Raji (cell line): Measurements from ENCODE around the gene MED12L.

Experiments used
- POLR2A ChIP-seq: IDR thresholded peaks from 2 replicates; pipeline ENCODE4 v1.6.1; 2011; ENCODE audit warnings: low read depth, low read length, control low read depth; ENCODE audit not compliant: insufficient read depth

Gene MED12L

GRCh38 chr3:151205482-151205881 lies 120.0 kb downstream of the MED12L start:
- no peak for TF ChIP-seq POLR2A

- TF ChIP-seq POLR2A = no peak
These were observed 120.7 kb downstream of the MED12L start for GRCh38 chr3:151206201-151206600.

DNA sequence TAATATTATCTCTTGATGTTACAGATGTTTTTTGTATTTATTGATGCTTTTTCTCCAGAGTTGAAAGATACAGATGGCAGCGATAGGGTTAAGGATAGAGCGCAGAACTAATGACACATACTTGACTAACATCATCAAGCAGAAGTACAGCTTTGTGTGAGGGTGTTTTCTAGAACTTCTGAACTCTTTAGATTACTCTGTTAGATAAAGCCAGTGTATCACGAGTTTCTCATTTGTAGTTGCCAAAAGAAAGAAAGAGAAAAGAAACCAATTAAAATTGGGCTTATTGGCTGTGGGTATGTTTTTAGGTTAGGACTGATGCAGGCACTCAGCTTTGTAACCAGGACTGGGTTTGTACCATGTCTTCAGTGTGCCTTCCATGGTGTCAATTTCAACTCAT lies 124.2 kb downstream of the MED12L start:
- no peak for TF ChIP-seq POLR2A

- TF ChIP-seq POLR2A = no peak
These were observed 125.4 kb downstream of the MED12L start for GRCh38 chr3:151210676-151211381.

DNA sequence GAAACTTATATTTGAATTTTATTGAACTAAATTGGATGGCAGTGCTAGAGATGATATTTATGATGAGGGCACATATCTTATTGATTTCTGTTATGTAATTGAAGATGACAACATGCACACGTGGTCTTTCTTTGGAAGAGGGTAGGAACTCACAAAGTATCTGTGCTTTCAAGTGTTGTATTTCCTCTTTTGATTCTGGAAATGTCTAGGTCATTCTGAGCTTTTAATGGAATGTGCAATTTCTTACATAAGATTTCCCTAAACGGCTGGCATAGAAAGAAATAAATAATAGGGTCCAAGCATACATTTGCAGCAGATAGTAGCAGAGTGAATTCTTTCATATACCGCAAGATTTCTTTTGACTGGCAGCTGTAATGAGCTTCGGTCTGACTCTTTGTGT lies 127.7 kb downstream of the MED12L start:
- TF ChIP-seq POLR2A = no peak

DNA sequence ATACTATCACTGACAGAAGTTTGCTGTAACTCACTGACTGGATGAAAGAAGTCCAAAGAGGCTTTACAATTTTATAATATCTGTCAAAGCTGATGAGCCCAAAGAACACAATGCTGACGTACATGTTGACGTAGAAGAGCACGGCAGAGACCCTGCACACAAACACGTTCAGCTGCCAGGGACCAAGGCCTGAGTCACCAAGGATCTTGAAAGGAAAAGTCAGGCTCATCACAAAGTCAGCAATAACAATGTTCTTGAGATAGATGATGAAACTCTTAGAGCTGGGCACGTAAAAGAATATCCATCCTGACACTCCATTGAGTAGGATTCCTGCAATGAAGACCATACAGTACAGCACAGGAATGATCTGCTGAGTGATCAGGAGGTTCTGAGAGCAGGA lies 128.4 kb downstream of the MED12L start:
- TF ChIP-seq POLR2A = no peak

DNA sequence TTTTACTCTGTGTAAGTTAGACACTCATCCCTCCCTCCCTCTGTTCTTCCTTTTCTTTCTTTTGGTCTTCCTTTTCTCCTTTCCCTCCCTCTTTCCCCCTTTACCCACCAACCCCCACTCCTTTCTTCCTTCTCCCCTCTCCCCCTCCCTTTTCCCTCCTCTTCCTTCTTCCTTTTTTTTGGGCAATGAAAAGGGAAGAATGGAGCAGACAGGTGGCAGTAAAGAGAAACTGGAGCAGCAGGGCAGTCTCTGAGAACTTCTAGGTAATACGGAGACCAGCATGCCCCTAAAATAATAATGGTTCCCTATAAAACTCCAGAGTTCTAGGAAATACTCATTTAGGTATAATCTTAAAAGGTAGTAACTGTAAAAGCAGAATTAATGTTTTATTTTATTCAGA lies 129.0 kb downstream of the MED12L start:
- no peak for TF ChIP-seq POLR2A

DNA sequence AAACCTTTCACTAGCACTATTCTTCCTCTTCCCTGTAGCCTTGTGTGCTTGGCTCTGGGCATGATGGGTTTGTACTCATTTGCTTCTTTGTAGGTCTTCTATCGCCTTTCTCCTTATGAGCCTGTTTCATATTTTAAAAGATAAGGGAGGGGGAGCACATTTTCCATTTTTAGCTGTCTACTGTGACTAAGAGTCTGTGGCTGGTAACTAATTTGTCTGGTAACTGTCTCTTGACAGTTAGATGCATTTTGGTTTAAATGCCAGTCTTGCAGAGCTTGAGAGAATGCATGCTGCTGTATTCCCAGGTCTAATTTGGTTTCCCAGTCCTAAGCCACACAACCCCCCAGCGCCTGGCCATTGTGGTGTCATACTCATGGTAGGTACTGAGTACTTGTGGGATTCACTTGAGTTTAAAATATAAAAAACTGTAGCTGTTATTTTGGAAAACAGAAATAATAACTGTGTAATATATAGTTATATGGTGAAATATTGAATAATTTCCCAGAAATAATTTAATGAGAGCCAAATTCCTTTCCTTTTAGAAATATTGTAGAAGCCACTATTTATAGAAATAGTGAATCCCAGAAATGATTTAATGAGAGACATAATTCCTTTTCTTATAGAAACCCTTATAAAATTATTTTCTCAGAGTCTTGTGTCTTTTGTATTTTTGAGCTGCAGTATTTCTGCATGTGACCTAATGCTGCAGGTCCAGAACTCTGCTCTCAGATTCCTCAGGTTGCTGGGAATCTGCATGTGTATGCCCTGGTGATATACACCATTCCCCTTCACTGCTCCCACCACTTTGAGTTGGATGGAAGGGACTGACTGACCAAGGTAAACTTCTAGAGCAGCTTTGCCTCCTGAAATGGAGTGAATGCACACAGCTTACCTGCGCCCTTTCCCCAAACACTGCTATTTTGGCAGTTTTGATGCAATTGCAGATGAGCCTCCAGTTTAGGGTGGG lies 131.5 kb downstream of the MED12L start:
- no peak for TF ChIP-seq POLR2A

GRCh38 chr3:151218136-151218535 lies 132.7 kb downstream of the MED12L start:
- TF ChIP-seq POLR2A = no peak

DNA sequence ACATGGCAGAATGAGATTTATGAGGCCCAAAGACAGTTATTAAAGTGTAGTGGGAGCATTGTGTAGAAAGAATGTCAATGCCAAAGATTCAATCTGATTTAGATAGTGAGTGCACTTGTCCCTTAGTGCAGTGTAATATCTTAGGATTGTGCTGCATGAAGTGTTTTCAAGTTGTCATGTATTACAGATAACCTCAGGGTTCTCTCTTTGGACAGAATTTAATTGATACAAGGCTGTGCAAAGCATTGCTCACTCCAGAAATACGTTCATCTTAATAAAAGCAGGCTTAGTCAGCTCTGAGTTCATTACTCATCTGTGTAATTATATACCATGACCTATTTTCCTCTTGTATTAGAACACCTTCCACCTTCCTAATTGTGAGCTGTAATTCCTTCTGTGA lies 133.6 kb downstream of the MED12L start:
- TF ChIP-seq POLR2A = no peak

DNA sequence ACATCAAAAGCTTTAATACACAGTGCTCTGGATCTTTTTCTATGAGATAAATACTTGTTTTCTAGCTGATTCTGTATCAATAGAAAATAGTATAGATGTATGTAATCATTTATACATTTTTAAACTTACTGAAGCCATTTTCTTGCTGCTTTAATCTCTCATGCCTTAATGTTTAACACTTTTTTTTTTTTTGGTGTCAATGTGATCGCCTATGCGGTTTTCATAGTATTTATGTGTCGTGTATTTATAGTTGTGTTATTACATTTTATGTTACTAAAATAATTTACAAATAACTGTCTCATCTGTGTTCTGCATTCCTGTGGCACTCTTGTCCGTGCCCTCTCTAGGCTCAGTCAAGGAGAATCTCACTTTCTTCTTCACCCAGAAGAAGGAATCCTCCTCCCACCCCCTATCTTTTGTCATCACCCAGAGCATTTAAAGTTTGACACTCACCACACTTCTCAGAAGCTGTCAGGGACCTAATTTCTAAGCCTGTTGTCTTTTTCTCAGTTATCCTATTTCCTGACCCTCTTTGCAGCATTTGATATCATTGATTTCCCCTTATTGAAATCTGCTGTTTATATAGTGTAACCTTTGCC lies 138.9 kb downstream of the MED12L start:
- TF ChIP-seq POLR2A = no peak

DNA sequence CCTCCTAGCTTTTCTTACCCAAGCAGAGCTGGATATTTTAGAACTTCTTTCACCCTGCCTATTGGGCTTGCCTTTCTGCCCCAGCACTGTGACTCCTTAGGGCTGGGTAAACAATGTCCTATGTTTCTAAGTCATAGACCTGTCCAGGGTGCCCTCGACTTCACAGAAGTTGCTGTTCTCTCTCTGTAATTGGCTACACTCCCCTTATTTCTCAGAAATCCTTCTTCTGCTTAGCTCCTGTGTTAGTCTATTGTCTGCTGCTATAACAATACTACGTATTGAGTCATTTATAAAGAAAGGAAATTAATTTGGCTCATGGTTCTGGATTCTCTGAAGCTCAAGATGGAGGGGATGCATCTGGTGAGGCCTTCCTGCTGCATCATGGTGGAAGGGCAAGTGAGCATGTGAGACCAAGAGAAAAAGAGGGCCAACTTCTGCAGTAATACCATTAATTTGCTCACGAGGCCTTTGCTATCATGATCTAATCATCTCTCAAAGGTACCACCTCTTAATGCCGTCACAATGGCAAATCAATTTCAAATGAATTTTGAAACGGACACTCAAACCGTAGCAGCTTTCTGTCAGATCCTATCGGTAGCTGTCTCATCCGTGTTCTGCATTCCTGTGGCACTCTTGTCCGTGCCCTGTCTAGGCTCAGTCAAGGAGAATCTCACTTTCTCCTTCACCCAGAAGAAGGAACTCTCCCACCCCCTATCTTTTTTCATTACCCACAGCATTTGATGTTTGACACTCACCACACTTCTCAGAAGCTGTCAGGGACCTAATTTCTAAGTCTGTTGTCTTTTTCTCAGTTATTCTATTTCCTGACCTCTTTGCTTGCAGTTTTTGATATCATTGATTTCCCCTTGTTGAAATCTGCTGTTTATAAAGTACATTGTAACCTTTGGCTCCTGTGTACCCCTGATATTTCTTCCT lies 139.8 kb downstream of the MED12L start:
- no peak for TF ChIP-seq POLR2A

- TF ChIP-seq POLR2A = no peak
These were observed 140.7 kb downstream of the MED12L start for GRCh38 chr3:151226088-151226563.

GRCh38 chr3:151226825-151227224 lies 141.4 kb downstream of the MED12L start:
- no peak for TF ChIP-seq POLR2A

- TF ChIP-seq POLR2A = no peak
These were observed 141.9 kb downstream of the MED12L start for GRCh38 chr3:151227266-151227806.
